HEK293 (cell line): ENCODE measurements around the gene SLC12A8.

Experiments used
- CTCF ChIA-PET: fragments of 350-600 bp; formaldehyde crosslinking; extraction: SDS; loops from one replicate; lab custom pipeline; 2021; ENCODE audit warnings: antibody characterized with exemption; lab: Yijun Ruan, JAX
- POLR2A ChIA-PET: fragments of 300-600 bp; formaldehyde crosslinking; extraction: SDS; loops from one replicate; lab custom pipeline; 2020; ENCODE audit warnings: antibody characterized with exemption, inconsistent platforms; lab: Yijun Ruan, JAX
- H3K27ac ChIP-seq: fragments of 200-500 bp; sonication (Bioruptor generic); 2 replicates; pipeline ENCODE4 v1.5.1; 2014; ENCODE audit warnings: low read depth, low read length, control low read depth, inconsistent platforms; ENCODE audit errors: extremely low read depth
- H3K36me3 ChIP-seq, 2 experiments: fragments of 200-500 bp in 1 of 2; sonication (Bioruptor generic) in 1 of 2; 1 replicate in 1 of 2; 2 replicates in 1 of 2; pipeline ENCODE4 v1.5.1; 2014 to 2017; ENCODE audit warnings: inconsistent platforms in 2 of 2, low read length in 2 of 2; ENCODE audit not compliant: control insufficient read depth in 2 of 2, insufficient read depth in 1 of 2
- H3K4me1 ChIP-seq: fragments of 200-500 bp; sonication (Bioruptor generic); 2 replicates; pipeline ENCODE4 v1.5.1; 2014; ENCODE audit warnings: mild to moderate bottlenecking, low read length, inconsistent platforms; ENCODE audit not compliant: control insufficient read depth, insufficient read depth
- H3K4me3 ChIP-seq: 2 replicates; pipeline ENCODE4 v1.5.1; 2011; ENCODE audit warnings: low read depth, mild to moderate bottlenecking, control low read depth, low read length, moderate library complexity
- H3K9me3 ChIP-seq: fragments of 200-500 bp; sonication (Bioruptor generic); 2 replicates; pipeline ENCODE4 v1.5.1; 2014; ENCODE audit warnings: low read depth, low read length, inconsistent platforms; ENCODE audit not compliant: control insufficient read depth, insufficient read depth
- BCL6B ChIP-seq: fragments of 450-650 bp; formaldehyde crosslinking; IDR thresholded peaks from 2 replicates; pipeline ENCODE4 v1.5.1; 2017; ENCODE audit warnings: missing biosample characterization, missing genetic modification characterization
- GLI4 ChIP-seq: fragments of 450-650 bp; formaldehyde crosslinking; IDR thresholded peaks from 2 replicates; pipeline ENCODE4 v1.5.1; 2016; ENCODE audit warnings: missing biosample characterization, missing genetic modification characterization
- KLF10 ChIP-seq: fragments of 450-650 bp; IDR thresholded peaks from 2 replicates; pipeline ENCODE4 v1.5.1; 2018; ENCODE audit warnings: missing biosample characterization, mild to moderate bottlenecking, missing genetic modification characterization
- KLF16 ChIP-seq: fragments of 450-650 bp; formaldehyde crosslinking; IDR thresholded peaks from 2 replicates; pipeline ENCODE4 v1.5.1; 2017; ENCODE audit warnings: missing biosample characterization, missing genetic modification characterization
- KLF9 ChIP-seq: fragments of 450-650 bp; formaldehyde crosslinking; IDR thresholded peaks from 2 replicates; pipeline ENCODE4 v1.5.1; 2016; ENCODE audit warnings: missing biosample characterization, missing genetic modification characterization, low read depth
- PRDM2 ChIP-seq: fragments of 450-650 bp; formaldehyde crosslinking; IDR thresholded peaks from 2 replicates; pipeline ENCODE4 v1.5.1; 2016; ENCODE audit warnings: missing biosample characterization, missing genetic modification characterization, borderline replicate concordance
- PRDM6 ChIP-seq: fragments of 450-650 bp; formaldehyde crosslinking; IDR thresholded peaks from 2 replicates; pipeline ENCODE4 v1.5.1; 2017; ENCODE audit warnings: missing biosample characterization, missing genetic modification characterization
- TCF7L2 ChIP-seq: IDR thresholded peaks from 2 replicates; pipeline ENCODE4 v1.6.1; 2011; ENCODE audit warnings: low read depth, mild to moderate bottlenecking, inconsistent platforms, low read length, moderate library complexity, borderline replicate concordance
- TRIM28 ChIP-seq: IDR thresholded peaks from 2 replicates; pipeline ENCODE4 v1.6.1; 2011; ENCODE audit warnings: low read length, control low read depth, borderline replicate concordance
- YY2 ChIP-seq: fragments of 450-650 bp; formaldehyde crosslinking; IDR thresholded peaks from 2 replicates; pipeline ENCODE4 v1.5.1; 2016; ENCODE audit warnings: missing biosample characterization, missing genetic modification characterization
- ZNF138 ChIP-seq: fragments of 450-650 bp; formaldehyde crosslinking; IDR thresholded peaks from 2 replicates; pipeline ENCODE4 v1.5.1; 2016; ENCODE audit warnings: missing biosample characterization, missing genetic modification characterization, borderline replicate concordance
- ZNF174 ChIP-seq: fragments of 450-650 bp; formaldehyde crosslinking; IDR thresholded peaks from 2 replicates; pipeline ENCODE4 v1.5.0; 2017; ENCODE audit warnings: missing biosample characterization, mild to moderate bottlenecking, missing genetic modification characterization
- ZNF449 ChIP-seq: fragments of 450-650 bp; formaldehyde crosslinking; IDR thresholded peaks from 2 replicates; pipeline ENCODE4 v1.5.1; 2017; ENCODE audit warnings: missing biosample characterization, mild to moderate bottlenecking, missing genetic modification characterization, moderate library complexity
- ZNF785 ChIP-seq: fragments of 450-650 bp; formaldehyde crosslinking; IDR thresholded peaks from 2 replicates; pipeline ENCODE4 v1.5.1; 2016; ENCODE audit warnings: missing biosample characterization, missing genetic modification characterization
- ZSCAN5A ChIP-seq: fragments of 450-650 bp; formaldehyde crosslinking; IDR thresholded peaks from 2 replicates; pipeline ENCODE4 v1.5.1; 2016; ENCODE audit warnings: missing biosample characterization, missing genetic modification characterization

Gene SLC12A8

GRCh38 chr3:125220727-125221429, 8.3 kb upstream of the SLC12A8 start (continued):
- TF ChIP-seq ZNF785 (tag by site-specific recombination) (no peak), KLF16 (tag by site-specific recombination) (no peak), PRDM2 (tag by site-specific recombination) (no peak), ZNF449 (tag by site-specific recombination) (no peak), PRDM6 (tag by site-specific recombination) (no peak), ZNF138 (tag by site-specific recombination) (no peak)

GRCh38 chr3:125220183-125220582, 7.6 kb upstream of the SLC12A8 start:
- Histone ChIP-seq H3K4me1 (no peaks in the 10 kb centered on the region), H3K36me3 (no peaks in the 10 kb centered on the region), H3K27ac (no peak overlapping the region), H3K4me3 (no peak overlapping the region)
- CTCF ChIA-PET, result no interaction called here
- no peak for TF ChIP-seq BCL6B (tag by site-specific recombination)
- TF ChIP-seq YY2 (tag by site-specific recombination), result no peak
- TF ChIP-seq, all 188 proteins: peak for 0
- POLR2A ChIA-PET, result no interaction called here
- no peaks in the 10 kb centered on the region for H3K9me3 ChIP-seq

- no peak overlapping the region for H3K27ac ChIP-seq
- no peak for TF ChIP-seq TRIM28
- no peak for TF ChIP-seq ZNF174 (tag by site-specific recombination)
- TF ChIP-seq GLI4 (tag by site-specific recombination), result no peak
- TF ChIP-seq TCF7L2, result no peak
- no peak for TF ChIP-seq KLF10 (tag by site-specific recombination)
- no peak for TF ChIP-seq KLF9 (tag by site-specific recombination)
- TF ChIP-seq ZSCAN5A (tag by site-specific recombination), result no peak
- ChIA-PET POLR2A (no interaction called here), CTCF (no interaction called here)
- no peaks in the 10 kb centered on the region for H3K9me3 ChIP-seq
- H3K36me3 ChIP-seq, result no peaks in the 10 kb centered on the region
- no peak overlapping the region for H3K4me3 ChIP-seq
- no peaks in the 10 kb centered on the region for H3K4me1 ChIP-seq
Measured at GRCh38 chr3:125219261-125219701, 6.7 kb upstream of the SLC12A8 start.
